AG04449 (cell line): ENCODE results near the gene ANKDD1A.

Experiments used
- CTCF ChIA-PET: fragments of 350-600 bp; formaldehyde crosslinking; extraction: SDS; loops from one replicate; lab custom pipeline; 2021; ENCODE audit warnings: antibody characterized with exemption; lab: Yijun Ruan, JAX
- POLR2A ChIA-PET: fragments of 400-600, 350-600 bp; formaldehyde crosslinking; extraction: SDS; loops from one replicate; lab custom pipeline; 2020; ENCODE audit warnings: antibody characterized with exemption, inconsistent platforms; lab: Yijun Ruan, JAX
- DNase-seq: peaks from one replicate; pipeline ENCODE4 v3.0.0-alpha.2; 2010; ENCODE audit warnings: low read depth, low spot score
- H3K4me3 ChIP-seq: 2 replicates; pipeline ENCODE4 v1.5.1; 2011; ENCODE audit warnings: low read depth, mild to moderate bottlenecking, control low read depth, low read length
- CTCF ChIP-seq: IDR thresholded peaks from one replicate; pipeline ENCODE4 v1.5.1; 2011; ENCODE audit warnings: mild to moderate bottlenecking, moderate library complexity, low read length, control low read depth, inconsistent platforms; ENCODE audit not compliant: insufficient read depth; ENCODE audit errors: missing control alignments

The ANKDD1A gene

DNA sequence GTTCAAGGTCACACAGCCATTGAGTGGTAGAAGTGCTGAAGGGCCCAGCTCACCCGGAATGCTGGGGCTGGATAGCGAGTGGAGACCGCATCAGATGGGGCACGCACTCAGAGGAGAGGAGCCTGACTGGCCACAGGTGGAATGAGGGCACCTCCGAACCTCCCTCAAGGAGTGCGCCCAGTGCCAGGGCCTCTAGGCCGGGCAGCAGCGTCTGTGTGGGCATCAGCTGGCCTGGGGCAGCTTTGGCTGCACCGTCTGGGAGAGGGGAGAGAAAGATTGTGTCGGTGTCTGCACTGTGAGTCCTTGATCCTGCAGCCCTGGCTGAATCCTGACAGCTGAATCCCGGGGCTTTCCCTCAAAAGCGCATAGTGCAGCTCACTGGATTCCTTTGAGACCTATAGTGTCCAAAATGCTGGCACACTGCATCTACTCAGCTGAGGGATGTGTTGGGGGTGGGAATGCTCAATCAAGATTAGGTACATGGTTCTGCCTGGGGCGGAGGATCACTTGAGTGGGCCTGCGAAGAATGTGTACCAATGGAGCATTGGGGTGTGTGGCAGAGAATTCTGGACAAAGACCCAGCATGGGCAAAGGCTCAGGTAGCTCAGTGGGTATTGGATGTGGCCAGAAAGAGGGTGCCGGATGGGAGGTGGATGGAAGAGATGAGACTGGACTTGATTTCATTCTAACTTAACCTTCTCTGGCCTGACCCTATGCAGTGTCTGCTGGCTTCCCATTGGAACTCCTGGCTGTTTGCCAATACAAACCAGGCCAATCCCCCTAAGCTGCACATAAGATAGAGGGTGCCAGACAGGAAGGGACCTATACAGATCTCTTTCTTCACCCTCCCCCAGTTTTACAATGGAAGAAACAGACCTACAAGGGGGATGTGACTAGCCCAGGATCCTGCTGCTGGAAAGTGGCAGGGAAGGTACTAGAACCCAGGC is 950 bp downstream of the ANKDD1A start:
- peak overlapping the region; percentile 66; the same call in 1 of the 2 replicates for H3K4me3 ChIP-seq
- no peak for TF ChIP-seq CTCF
- DNase-seq = no peak
- POLR2A ChIA-PET = interaction anchor here (1.0 to 1.7 kb wide), 2 partner anchors 19 to 72 kb away, joined by 4 to 7 read pairs; no protein-coding TSS in a partner anchor
- CTCF ChIA-PET = interaction anchor here (1.3 to 4.5 kb wide), 4 partner anchors 7 to 185 kb away, joined by 4 to 24 read pairs (median 6); no protein-coding TSS in a partner anchor

DNA sequence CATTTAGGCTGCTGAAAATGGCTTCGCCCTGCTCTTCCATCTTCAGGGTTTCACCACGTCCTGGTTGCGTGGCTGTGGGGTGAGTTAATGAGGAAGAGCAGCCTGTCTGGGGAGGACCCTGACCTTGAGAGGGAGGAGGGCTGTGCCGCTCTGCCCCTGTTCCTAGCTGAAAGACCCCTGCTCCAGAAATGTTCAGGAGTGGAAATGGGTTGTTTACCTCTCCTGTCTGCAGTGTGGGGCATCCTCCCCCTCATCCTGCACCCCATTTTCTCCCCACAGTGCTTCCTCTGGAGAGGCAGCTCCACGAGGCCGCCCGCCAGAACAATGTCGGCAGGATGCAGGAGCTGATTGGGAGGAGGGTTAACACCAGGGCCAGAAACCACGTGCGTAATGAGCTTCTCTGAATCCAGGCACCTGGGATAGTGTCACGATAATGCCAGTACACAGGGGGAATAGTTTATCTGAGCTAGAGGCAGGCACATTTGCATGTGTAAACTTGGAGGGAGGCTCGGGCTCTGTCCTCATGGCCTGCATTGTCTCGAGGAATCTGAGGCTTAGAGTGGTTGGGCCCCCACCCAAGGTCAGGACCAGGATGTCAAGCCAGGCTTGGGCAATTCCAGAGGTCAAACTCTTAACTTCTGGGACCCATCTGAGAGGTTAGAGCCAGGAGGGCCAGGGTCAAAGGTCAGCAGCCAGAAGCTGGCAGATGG is 4.0 kb downstream of the ANKDD1A start:
- TF ChIP-seq CTCF = no peak
- CTCF ChIA-PET = interaction anchor here (4.5 kb wide), 1 partner anchor 10 kb away, joined by 24 read pairs; no protein-coding TSS in a partner anchor
- no peak for DNase-seq

DNA sequence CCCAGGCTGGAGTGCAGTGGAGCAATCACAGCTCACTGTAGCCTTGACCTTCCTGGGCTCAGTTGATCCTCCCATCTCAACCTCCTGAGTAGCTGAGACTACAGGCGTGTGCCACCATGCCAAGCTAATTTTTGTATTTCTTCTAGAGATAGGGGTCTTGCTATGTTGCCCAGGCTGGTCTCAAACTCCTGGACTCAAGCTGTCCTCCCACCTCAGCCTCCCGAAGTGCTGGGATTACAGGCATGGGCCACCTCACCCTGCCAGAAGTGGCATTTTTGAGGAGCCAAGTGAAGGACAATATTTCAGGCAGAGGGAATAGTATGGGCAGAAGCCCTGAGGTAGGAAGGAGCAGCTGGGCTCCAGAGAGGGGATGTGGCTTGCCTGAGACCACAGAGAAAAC is 4.7 kb downstream of the ANKDD1A start:
- TF ChIP-seq CTCF = no peak
- no peak overlapping the region for H3K4me3 ChIP-seq
- no peak for DNase-seq
- CTCF ChIA-PET = interaction anchor here (4.5 kb wide), 1 partner anchor 11 kb away, joined by 24 read pairs; no protein-coding TSS in a partner anchor
- POLR2A ChIA-PET = no interaction called here

More for the DNA sequence above, 4.0 kb downstream of the ANKDD1A start:
- H3K4me3 ChIP-seq = no peak overlapping the region
- POLR2A ChIA-PET = no interaction called here

DNA sequence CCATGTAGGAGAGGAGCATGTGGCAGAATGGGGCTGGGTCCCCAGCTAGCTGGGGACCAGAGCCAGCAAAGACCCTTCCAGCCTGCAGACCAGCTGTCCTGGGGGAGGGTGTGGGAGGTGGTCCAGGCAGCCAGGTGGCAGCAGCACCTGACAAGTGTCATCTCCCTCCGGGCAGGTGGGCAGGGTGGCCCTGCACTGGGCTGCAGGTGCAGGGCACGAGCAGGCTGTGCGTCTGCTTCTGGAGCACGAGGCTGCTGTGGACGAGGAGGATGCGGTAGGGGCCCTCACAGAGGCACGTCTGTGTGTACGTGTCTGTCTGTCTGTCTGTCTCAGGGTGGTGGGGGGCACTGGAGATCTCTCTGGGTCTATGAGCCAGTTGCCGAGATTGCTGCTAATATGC is 5.5 kb downstream of the ANKDD1A start:
- ChIA-PET POLR2A (no interaction called here), CTCF (interaction anchor here (4.5 kb wide), 1 partner anchor 12 kb away, joined by 24 read pairs; no protein-coding TSS in a partner anchor)
- H3K4me3 ChIP-seq = no peak overlapping the region
- no peak for DNase-seq
- no peak for TF ChIP-seq CTCF

- no peak for TF ChIP-seq CTCF
- POLR2A ChIA-PET = interaction anchor here (0.6 kb wide), 1 partner anchor 367 kb away, joined by 3 read pairs; no protein-coding TSS in a partner anchor
- no peak overlapping the region for H3K4me3 ChIP-seq
- DNase-seq = no peak
- CTCF ChIA-PET = interaction anchor here (6.2 kb wide), 1 partner anchor 14 kb away, joined by 32 read pairs; no protein-coding TSS in a partner anchor
These were observed 8.0 kb downstream of the ANKDD1A start for GRCh38 chr15:64919721-64920120.
